Stimulated activated effector memory CD8-positive, alpha-beta T cell treated with anti-CD3 and anti-CD28 coated beads, Interleukin-12 subunit alpha, Interleukin-12 subunit beta, amount 100 ng/mL, for 72 hours (primary cell): ENCODE results near the gene TSC22D3.

Source experiments
- ATAC-seq: fragments of 150-1000 bp; cut with Tn5 transposase; 2 replicates; pipeline ENCODE4 v1.10.0; 2021
- DNase-seq, 2 donors: peaks; one replicate each; pipeline ENCODE4 v3.0.0; 2021 to 2022; ENCODE audit warnings: low spot score in 2 of 2
- H3K27ac Mint-ChIP-seq: one replicate; pipeline ENCODE4 v1.8.0; 2022; ENCODE audit warnings: mild to moderate bottlenecking, mixed read lengths
- H3K36me3 Mint-ChIP-seq: one replicate; pipeline ENCODE4 v1.8.0; 2022; ENCODE audit warnings: mild to moderate bottlenecking, mixed read lengths
- H3K4me1 Mint-ChIP-seq: one replicate; pipeline ENCODE4 v1.8.0; 2022; ENCODE audit warnings: mixed read lengths
- H3K4me3 Mint-ChIP-seq: one replicate; pipeline ENCODE4 v1.8.0; 2022; ENCODE audit warnings: mild to moderate bottlenecking, mixed read lengths
- H3K9me3 Mint-ChIP-seq: one replicate; pipeline ENCODE4 v1.8.0; 2022; ENCODE audit warnings: mixed read lengths

Gene TSC22D3

DNA sequence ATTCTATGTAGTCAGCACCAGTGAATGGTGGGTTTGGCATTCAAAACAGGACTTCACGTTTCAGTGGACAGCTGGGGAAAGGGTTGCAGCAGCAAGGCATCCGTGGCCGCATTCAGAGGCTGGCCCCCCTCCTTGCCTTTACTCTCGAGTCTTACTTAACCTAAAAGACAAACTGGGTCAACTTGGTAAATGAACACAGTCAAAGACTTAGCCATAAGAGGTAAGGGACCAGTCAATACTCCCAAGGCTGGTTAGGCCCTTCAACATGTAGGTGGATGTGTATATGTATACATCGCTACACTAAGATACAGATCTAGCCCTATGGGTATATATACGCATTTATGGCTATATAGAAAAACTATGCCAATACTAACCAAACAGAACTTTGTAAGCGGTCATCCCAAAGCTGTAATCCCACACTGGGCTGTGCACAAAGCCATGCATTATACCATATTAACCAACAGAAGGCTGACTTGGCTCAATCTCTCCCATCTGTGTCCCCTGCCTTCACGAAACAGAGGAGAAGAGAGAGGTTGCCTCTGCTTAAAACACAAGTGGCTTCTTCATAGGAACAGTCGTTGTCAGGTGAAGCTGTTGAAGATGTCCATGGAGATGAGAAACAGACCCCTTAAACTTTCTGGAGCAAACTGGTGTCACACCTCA lies 61.9 kb downstream of the TSC22D3 start:
- H3K27ac Mint-ChIP-seq, result peak overlapping the region; percentile 98
- no peak for ATAC-seq
- H3K36me3 Mint-ChIP-seq, result peaks cover 59% of the 10 kb centered on the region

DNA sequence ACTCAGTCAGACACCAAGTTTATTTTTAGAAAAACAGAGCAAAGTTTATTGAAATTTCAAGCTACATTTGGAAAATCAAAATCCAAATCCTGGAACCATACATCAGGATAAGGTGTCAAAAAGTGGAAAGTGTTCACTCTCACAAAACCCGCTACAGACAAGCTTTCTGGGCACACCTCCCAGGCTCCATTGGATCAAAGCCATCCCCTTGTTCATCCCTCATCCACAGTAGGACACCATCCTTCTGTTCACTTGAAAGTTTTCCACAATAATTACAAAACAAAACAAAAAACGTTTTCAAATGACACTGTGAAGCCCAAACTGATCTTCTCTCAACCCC lies 62.4 kb downstream of the TSC22D3 start:
- no peak for DNase-seq
- no peak for ATAC-seq
- Mint-ChIP-seq H3K4me1 (peaks cover 75% of the 10 kb centered on the region), H3K9me3 (no peaks in the 10 kb centered on the region), H3K4me3 (peak overlapping the region; percentile 85), H3K27ac (peak overlapping the region; percentile 98), H3K36me3 (peaks cover 59% of the 10 kb centered on the region)

More for the DNA sequence above, 61.9 kb downstream of the TSC22D3 start:
- DNase-seq, result no peak
- Mint-ChIP-seq H3K9me3 (no peaks in the 10 kb centered on the region), H3K4me1 (peaks cover 75% of the 10 kb centered on the region), H3K4me3 (peak overlapping the region; percentile 85)

DNA sequence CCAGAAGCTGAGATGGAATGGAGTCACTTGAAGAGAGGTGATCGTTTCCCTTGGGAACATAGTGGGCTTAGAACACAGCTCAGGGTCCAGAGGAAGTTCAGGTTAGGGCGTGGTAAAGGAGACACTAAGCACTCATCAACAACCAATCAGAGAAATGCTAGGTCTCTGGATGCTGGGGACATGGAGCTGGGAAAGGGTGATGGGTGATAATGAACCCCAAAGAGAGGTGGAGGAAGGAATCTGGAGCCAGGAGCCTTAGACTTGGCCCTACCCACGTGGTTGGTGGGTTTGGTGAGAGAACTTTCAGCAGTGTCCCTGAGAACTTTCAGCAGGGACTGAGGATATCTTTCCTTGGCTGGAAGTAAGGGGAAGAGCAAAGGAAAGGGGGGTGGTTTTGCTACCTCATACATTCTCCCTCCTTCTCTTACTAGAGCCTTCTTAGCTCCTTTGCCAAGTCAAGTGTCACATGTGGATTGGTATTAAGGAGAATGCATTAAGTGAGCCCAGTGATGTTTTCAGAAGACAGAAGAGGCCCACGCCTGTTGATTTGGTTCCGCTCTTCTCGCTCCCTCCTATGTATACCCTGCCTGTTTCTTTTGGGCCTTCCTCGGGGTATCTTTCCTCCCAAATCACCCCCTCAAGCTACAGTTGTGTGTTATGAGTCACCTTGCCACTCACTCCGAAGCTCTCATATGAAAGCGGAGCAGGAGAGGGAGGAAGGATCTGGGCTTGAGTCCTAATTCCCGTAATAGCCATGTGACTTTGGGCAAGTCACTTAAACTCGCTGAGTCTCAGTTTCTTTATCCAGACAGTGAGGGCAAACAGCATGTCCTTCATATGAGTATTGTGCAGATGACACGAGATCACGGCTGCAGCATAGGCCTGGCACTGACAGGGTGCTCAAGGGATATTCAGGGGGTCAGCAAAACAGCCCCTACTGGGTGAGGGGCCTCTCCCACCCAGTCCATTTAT lies 63.1 kb downstream of the TSC22D3 start:
- no peak for ATAC-seq
- peaks cover 59% of the 10 kb centered on the region for H3K36me3 Mint-ChIP-seq
- no peaks in the 10 kb centered on the region for H3K9me3 Mint-ChIP-seq
- H3K4me3 Mint-ChIP-seq, result peak overlapping the region; percentile 85
- H3K27ac Mint-ChIP-seq, result peak overlapping the region; percentile 98
- peaks cover 68% of the 10 kb centered on the region for H3K4me1 Mint-ChIP-seq
- DNase-seq, result no peak

DNA sequence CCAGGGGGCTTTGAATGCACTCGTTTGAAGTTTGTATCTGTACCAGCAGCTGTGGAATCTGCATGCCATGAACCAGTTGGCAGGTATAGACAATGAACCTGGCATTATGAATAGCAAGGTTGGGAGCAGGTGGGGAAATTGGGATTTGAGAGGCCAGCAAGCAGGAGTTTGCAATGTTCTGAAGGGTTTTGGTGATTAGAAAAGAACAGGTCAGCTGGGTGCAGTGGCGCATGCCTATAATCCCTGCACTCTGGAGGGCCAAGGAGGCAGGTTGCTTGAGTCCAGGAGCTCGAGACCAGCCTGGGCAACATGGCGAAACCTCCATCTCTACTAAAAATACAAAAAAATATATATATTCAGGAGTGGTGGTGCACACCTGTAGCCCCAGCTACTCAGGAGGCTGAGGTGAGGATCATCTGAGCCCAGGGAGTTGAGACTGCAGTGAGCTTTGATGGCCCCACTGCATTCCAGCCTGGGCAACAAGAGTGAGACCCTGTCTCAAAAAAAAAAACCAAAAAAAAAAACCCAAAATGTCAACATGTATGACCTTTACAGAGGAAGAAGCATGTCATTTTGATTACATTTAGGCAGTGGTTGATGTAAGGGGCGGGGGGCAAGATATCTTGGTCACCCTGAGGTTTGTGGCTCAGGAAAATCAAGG lies 63.9 kb downstream of the TSC22D3 start:
- DNase-seq (no peak), ATAC-seq (no peak)
- H3K4me3 Mint-ChIP-seq, result peak overlapping the region; percentile 73
- no peaks in the 10 kb centered on the region for H3K9me3 Mint-ChIP-seq
- H3K36me3 Mint-ChIP-seq, result peaks cover 52% of the 10 kb centered on the region
- peak overlapping the region; percentile 98 for H3K27ac Mint-ChIP-seq
- peaks cover 66% of the 10 kb centered on the region for H3K4me1 Mint-ChIP-seq

DNA sequence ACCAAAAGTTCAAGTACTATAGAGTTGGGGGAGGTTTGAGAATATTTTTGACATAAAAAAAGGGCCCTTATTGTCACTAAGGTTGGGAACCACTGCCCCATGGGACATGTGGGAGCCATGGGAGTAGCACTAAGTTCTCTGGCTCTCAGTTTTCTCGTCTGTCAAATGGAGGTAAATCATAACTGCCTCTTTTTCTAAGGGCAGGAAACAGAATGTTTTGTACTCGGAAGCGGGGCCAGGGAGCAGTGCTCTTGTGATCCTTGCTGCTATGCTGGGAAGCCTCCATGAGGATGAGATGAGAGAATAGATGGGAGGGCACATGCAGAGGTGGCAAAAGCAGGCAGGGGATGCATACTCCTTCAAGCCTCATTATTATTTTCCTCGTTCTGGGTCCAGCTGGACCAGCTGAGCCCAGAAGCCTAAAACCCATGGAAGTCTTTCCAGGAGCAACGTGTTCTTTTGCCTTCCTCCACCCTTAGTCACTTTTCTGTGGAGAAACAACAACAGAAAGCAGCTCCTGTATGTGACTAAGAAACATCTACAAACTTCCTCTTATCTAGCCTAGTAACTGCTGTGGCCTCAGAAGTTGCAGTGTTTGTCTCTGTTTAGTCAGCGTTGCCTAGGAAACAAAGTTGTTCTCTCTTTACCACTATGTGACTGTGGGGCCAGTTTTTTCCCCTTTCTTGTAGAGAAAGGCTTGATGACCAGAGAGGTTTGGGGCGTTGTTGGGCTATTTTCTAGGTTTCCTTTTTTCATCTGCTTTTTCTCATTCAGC lies 64.8 kb downstream of the TSC22D3 start:
- Mint-ChIP-seq H3K36me3 (peaks cover 45% of the 10 kb centered on the region), H3K9me3 (no peaks in the 10 kb centered on the region), H3K27ac (peak overlapping the region; percentile 98), H3K4me1 (peaks cover 68% of the 10 kb centered on the region), H3K4me3 (peak overlapping the region; percentile 73)
- DNase-seq, result peak in 1 of 2 donors; percentile 52
- ATAC-seq, result peak; percentile 94

DNA sequence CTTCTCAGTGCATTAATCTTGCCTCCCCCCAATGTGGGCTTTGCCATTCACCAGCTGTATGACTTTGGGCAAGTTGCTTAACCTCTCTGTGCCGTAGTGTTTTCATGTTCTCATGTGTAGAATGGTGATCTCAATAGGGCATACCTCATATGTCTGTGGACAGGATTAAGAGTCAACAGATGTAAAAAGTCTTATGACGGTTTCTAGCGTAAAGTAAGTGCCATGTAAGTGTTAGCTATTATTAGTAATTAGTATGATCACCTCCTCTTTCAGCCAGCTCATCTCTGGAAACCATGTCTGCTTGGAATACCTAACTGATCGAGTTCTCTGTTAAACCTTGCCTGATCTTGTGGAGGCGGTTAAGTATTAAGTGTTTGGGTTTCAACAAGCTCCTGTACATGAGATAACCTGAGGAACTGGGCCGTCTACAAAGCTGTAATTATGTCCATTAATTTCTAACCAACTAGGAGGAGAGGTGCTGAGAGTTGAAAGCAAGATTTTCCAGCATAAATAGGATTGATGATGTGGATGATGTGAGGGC lies 66.3 kb downstream of the TSC22D3 start:
- Mint-ChIP-seq H3K9me3 (no peaks in the 10 kb centered on the region), H3K27ac (peak overlapping the region; percentile 84), H3K4me3 (no peak overlapping the region), H3K36me3 (peaks cover 30% of the 10 kb centered on the region), H3K4me1 (peaks cover 55% of the 10 kb centered on the region)
- ATAC-seq (no peak), DNase-seq (no peak)

DNA sequence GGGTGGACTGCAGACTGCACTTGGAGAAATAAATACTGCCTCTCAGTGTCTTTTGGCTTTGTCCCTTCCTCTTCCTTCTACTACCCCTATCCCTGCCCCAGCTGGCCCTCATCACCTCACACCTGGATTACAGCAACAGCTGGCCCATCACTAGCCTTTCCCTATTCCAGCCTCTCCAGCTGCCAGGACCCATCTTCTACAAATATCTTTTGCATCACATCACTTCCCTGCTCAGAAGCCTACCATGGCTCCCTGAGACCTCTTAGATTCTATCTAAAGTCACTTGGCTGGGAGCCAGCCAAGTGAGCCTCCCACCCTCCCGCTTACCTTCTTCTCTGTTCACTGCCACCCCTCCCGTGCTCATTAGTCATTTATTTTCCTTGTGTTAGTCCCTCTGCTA lies 66.8 kb downstream of the TSC22D3 start:
- Mint-ChIP-seq H3K9me3 (no peaks in the 10 kb centered on the region), H3K27ac (peak overlapping the region; percentile 84), H3K4me3 (no peak overlapping the region), H3K4me1 (peaks cover 53% of the 10 kb centered on the region), H3K36me3 (peaks cover 25% of the 10 kb centered on the region)
- no peak for DNase-seq
- no peak for ATAC-seq

DNA sequence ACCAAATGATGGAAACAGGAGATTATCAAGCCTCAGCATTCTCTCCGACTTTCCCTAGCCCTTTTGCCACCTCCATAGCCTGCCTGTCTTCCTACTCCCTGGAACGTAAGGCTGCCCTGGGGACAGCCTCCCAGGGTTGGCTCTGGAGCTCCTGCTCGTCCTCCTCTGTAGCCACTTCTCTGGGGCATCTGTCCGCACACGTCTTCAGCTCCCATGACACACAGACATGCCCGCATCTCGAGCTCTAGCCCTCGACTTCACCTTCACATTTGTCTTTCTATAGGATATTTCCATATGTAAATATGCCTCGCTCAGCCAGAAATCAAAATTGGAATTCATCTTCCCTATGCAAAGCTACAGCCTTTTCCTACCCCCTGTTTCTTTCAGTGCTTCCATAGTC lies 67.7 kb downstream of the TSC22D3 start:
- ATAC-seq (no peak), DNase-seq (no peak)
- H3K9me3 Mint-ChIP-seq, result no peaks in the 10 kb centered on the region
- peak overlapping the region; percentile 79 for H3K27ac Mint-ChIP-seq
- H3K4me1 Mint-ChIP-seq, result peaks cover 44% of the 10 kb centered on the region
- H3K4me3 Mint-ChIP-seq, result no peak overlapping the region
- H3K36me3 Mint-ChIP-seq, result peaks cover 17% of the 10 kb centered on the region

DNA sequence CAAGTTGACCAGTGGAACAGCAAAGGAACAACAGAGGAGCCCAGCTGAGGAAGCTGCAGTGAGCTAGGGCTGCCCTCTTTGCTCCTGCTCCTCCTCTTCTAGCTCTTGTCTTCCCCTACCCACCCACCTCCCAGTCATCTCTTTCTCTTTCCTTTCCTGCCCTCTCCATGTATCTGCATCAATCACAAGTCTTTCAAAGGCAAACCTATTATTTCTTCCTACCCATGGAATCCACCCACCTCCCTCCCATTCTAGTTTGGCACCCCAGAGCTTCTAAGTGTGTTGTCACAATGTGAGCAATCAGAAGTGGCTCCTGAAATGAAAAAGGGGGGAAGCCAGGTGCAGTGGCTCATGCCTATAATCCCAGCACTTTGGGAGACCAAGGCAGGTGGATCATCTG lies 69.3 kb downstream of the TSC22D3 start:
- DNase-seq (no peak), ATAC-seq (no peak)
- no peak overlapping the region for H3K4me3 Mint-ChIP-seq
- H3K4me1 Mint-ChIP-seq, result peaks cover 35% of the 10 kb centered on the region
- peak overlapping the region; percentile 52 for H3K27ac Mint-ChIP-seq
- H3K36me3 Mint-ChIP-seq, result peaks cover 8% of the 10 kb centered on the region
- no peaks in the 10 kb centered on the region for H3K9me3 Mint-ChIP-seq

DNA sequence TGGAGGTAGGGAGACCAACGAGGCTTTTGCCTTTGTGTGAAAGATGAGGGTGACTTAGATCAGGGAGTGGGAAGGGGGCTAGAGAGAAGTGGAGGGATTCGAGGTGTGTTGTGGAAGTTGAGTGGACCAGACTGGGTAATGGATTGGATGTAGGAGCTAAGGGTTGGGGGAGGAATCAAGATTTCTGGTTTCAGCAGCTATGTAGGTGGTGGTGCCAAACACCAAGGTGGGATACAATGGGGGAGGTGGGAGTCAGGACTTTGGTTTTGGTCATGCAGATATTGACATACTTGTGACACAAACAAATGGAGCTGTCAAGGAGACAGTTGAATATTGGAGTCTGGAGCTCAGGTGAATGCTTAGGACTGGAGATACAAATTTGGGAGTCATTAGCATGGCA lies 71.0 kb downstream of the TSC22D3 start:
- ATAC-seq (no peak), DNase-seq (no peak)
- Mint-ChIP-seq H3K27ac (peak overlapping the region; percentile 53), H3K4me1 (peaks cover 34% of the 10 kb centered on the region), H3K9me3 (no peaks in the 10 kb centered on the region), H3K36me3 (no peaks in the 10 kb centered on the region), H3K4me3 (no peak overlapping the region)

DNA sequence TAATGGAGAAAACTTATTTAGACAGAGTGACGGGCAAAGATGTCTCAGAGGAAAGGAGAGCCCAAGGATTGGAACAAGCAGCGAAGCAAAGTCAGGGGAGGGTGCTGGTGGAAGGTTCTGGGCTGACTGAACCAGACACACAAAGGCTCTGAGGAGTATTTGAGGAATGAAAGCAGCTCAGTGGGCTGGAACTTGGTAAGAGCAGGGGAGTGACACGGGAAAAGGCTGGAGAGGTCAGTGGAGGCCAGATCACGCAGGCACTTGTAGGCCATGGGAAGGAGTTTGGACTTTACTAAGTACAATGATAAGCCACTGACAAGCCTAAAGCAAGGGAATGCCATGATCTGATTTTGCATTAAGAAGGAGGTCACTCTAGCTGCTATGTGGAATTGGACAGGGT lies 71.4 kb downstream of the TSC22D3 start:
- H3K9me3 Mint-ChIP-seq, result no peaks in the 10 kb centered on the region
- H3K36me3 Mint-ChIP-seq, result no peaks in the 10 kb centered on the region
- DNase-seq (no peak), ATAC-seq (no peak)
- H3K4me1 Mint-ChIP-seq, result peaks cover 34% of the 10 kb centered on the region
- H3K4me3 Mint-ChIP-seq, result no peak overlapping the region
- H3K27ac Mint-ChIP-seq, result peak overlapping the region; percentile 53

DNA sequence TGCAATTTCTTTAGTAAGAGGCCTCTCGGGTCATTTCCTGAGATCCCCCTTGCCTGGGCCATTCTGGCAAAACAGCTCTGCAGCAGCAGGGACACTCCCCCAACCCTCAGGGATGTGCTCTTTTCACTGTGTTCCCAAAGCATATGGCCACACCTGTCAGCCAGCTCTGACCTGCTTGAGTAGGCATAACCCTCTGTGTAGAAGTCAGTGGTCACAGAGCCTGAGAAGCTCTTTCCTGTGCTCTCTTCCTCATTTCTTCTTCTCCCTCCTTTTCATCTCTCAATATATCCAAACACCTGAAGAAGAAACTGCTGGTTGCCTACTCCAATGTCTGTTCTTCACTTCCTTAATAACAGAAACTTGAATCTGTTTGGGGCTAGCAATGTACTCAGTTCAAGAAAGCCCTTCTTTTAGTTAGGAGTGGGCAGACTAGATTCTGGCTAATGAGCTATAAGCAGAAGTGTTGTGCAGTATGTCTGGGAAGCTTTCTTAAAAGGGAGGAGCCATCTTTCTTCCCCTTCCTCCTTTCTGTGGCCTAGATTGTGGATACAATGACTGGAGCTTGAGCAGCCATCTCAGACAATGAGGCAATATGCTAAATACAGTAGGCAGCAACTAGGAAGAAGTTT lies 74.0 kb downstream of the TSC22D3 start:
- Mint-ChIP-seq H3K4me3 (no peak overlapping the region), H3K4me1 (peaks cover 25% of the 10 kb centered on the region), H3K27ac (no peak overlapping the region), H3K9me3 (no peaks in the 10 kb centered on the region), H3K36me3 (no peaks in the 10 kb centered on the region)
- ATAC-seq (no peak), DNase-seq (no peak)

DNA sequence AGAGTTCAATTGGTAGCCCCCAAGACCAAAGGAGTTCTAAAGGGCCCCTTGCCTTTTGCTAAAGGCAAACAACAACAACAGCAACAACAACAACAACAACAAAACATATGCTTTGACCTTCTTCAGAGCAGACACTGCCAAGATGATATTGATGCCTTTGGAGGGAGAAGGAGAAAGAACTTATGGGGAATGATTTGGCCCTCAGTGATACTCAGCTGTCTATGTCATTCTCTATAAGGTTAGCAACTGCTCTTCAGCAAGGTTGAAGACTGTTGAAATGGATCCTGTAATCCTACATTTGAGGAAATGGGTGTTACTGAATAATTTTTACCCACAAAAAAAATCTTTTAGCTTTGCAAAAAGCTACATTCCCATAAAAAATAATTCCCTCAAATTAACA lies 74.8 kb downstream of the TSC22D3 start:
- Mint-ChIP-seq H3K36me3 (no peaks in the 10 kb centered on the region), H3K4me1 (peaks cover 19% of the 10 kb centered on the region), H3K9me3 (no peaks in the 10 kb centered on the region), H3K27ac (no peak overlapping the region), H3K4me3 (no peak overlapping the region)
- no peak for DNase-seq
- ATAC-seq, result no peak

DNA sequence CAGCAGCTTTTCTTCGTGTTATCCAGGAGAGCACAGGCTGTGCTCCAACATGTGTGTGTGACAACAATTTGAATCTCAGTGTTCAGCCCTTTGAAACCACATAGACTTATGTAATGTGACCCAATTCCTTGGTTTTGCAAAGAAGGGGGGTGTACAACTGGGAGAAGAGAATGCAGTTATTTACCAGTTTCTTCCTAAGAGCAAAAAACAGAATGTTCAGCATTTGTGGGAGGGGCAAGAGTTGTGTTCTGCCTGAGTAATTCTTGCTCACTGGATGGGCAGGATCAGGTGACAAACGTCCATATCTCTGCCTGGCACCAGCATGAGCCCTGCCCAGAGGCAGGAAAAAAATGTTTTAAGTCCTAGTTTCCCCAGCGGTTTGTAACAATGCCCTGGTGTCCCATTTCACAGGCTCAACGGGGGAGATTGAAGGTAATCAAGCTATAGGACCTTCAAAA lies 75.2 kb downstream of the TSC22D3 start:
- no peak overlapping the region for H3K4me3 Mint-ChIP-seq
- peaks cover 19% of the 10 kb centered on the region for H3K4me1 Mint-ChIP-seq
- H3K9me3 Mint-ChIP-seq, result no peaks in the 10 kb centered on the region
- peak overlapping the region; percentile 71 for H3K27ac Mint-ChIP-seq
- no peaks in the 10 kb centered on the region for H3K36me3 Mint-ChIP-seq
- DNase-seq, result no peak
- peak; percentile 54 for ATAC-seq
